A549 (cell line): ENCODE results near the gene KDR. TPM values are rescaled to one million over a fixed set of nuclear protein-coding genes. Genes with fewer than 3 reads are reported as not detected.

ENCODE experiments used
- ATAC-seq, 2 experiments: fragments of 200-7000 bp in 1 of 2; fragments of >200 bp in 1 of 2; cut with Nextera tagmentation in 1 of 2; cut with Tn5 transposase in 1 of 2; 3 replicates each; pipeline versions ENCODE4 v1.8.0 to v1.9.1; 2018 to 2020; ENCODE audit warnings: mild to moderate bottlenecking in 1 of 2, moderate library complexity in 1 of 2
- CTCF ChIA-PET: fragments of 300-600 bp; sonication (Branson Sonifier 250); formaldehyde crosslinking; extraction: SDS; loops from one replicate; lab custom pipeline; 2021; ENCODE audit warnings: antibody characterized with exemption, inconsistent platforms; lab: Yijun Ruan, JAX
- POLR2A ChIA-PET: fragments of 350-600 bp; formaldehyde crosslinking; extraction: SDS; loops from one replicate; lab custom pipeline; 2021; ENCODE audit warnings: antibody characterized with exemption, inconsistent platforms; lab: Yijun Ruan, JAX
- DNase-seq, 2 experiments: peaks; one replicate each; pipeline versions ENCODE4 v3.0.0 to v3.0.0-alpha.2; 2011 to 2016; ENCODE audit warnings: low read depth in 1 of 2, low spot score in 1 of 2
- FAIRE-seq: peaks from 2 replicates; lab custom pipeline; 2011; peaks lifted over from hg19 to GRCh38; lab: Jason Lieb, UNC
- H3K27ac ChIP-seq, 2 experiments: fragments of >200 bp; sonication (Bioruptor Twin); formaldehyde crosslinking; 3 replicates each; pipeline ENCODE4 v1.5.1; 2016 to 2017
- H3K4me1 ChIP-seq: fragments of >200 bp; sonication (Bioruptor Twin); formaldehyde crosslinking; 3 replicates; pipeline ENCODE4 v1.6.1; 2016
- H3K4me2 ChIP-seq: fragments of >200 bp; sonication (Bioruptor Twin); formaldehyde crosslinking; 3 replicates; pipeline ENCODE4 v1.6.1; 2016
- H3K4me3 ChIP-seq: fragments of >200 bp; sonication (Bioruptor Twin); formaldehyde crosslinking; 3 replicates; pipeline ENCODE4 v1.5.1; 2016
- H3K9me3 ChIP-seq: fragments of >200 bp; sonication (Bioruptor Twin); formaldehyde crosslinking; 3 replicates; pipeline ENCODE4 v1.6.1; 2016
- CBX2 ChIP-seq: fragments of 200-600 bp; sonication (generic); IDR thresholded peaks from 2 replicates; pipeline ENCODE4 v1.6.1; 2016; ENCODE audit warnings: low read depth, mild to moderate bottlenecking, borderline replicate concordance
- CTCF ChIP-seq: fragments of >200 bp; sonication (Bioruptor Twin); formaldehyde crosslinking; IDR thresholded peaks from 3 replicates; pipeline ENCODE4 v1.5.1; 2016
- EHMT2 ChIP-seq: fragments of 200-600 bp; sonication (generic); IDR thresholded peaks from 2 replicates; pipeline ENCODE4 v1.6.1; 2016; ENCODE audit warnings: antibody characterized with exemption, low read depth, mild to moderate bottlenecking, moderate library complexity
- EP300 ChIP-seq, 2 experiments: fragments of >200 bp; sonication (Bioruptor Twin); formaldehyde crosslinking; IDR thresholded peaks; 2 replicates in 1 of 2; 3 replicates in 1 of 2; pipeline ENCODE4 v1.6.1; 2016 to 2017
- ESRRA ChIP-seq: fragments of 150-350 bp; IDR thresholded peaks from 2 replicates; pipeline ENCODE4 v1.6.1; 2014; ENCODE audit warnings: mild to moderate bottlenecking, low read length, borderline replicate concordance
- GATA3 ChIP-seq: IDR thresholded peaks from 2 replicates; pipeline ENCODE4 v1.6.1; 2012; ENCODE audit warnings: borderline replicate concordance
- HDAC2 ChIP-seq: fragments of 200-600 bp; sonication (generic); IDR thresholded peaks from 2 replicates; pipeline ENCODE4 v1.6.1; 2016
- HOXB13 ChIP-seq: fragments of 250-450 bp; sonication (Bioruptor Pico); IDR thresholded peaks from 2 replicates; pipeline ENCODE4 v1.5.0; 2020; ENCODE audit warnings: low read depth, mild to moderate bottlenecking, moderate library complexity
- HOXB5 ChIP-seq: fragments of 250-450 bp; sonication (Bioruptor Pico); IDR thresholded peaks from 2 replicates; pipeline ENCODE4 v1.5.0; 2020; ENCODE audit warnings: mild to moderate bottlenecking, moderate library complexity
- JUNB ChIP-seq: fragments of >200 bp; sonication (Bioruptor Twin); formaldehyde crosslinking; IDR thresholded peaks from 2 replicates; pipeline ENCODE4 v1.6.1; 2016
- KDM5A ChIP-seq: fragments of 200-600 bp; sonication (generic); IDR thresholded peaks from 2 replicates; pipeline ENCODE4 v1.6.1; 2016; ENCODE audit warnings: antibody characterized with exemption, mild to moderate bottlenecking
- MAX ChIP-seq: IDR thresholded peaks from 2 replicates; pipeline ENCODE4 v1.6.1; 2012
- MYC ChIP-seq: IDR thresholded peaks from 2 replicates; pipeline ENCODE4 v1.6.1; 2012; ENCODE audit warnings: mild to moderate bottlenecking, inconsistent platforms, low read length, improper control_type of control experiment, borderline replicate concordance
- NR3C1 ChIP-seq: fragments of >200 bp; sonication (Bioruptor Twin); formaldehyde crosslinking; IDR thresholded peaks from 3 replicates; pipeline ENCODE4 v1.6.1; 2017
- PBX3 ChIP-seq: IDR thresholded peaks from 2 replicates; pipeline ENCODE4 v1.6.1; 2012
- POLR2AphosphoS2 ChIP-seq: conservative IDR thresholded peaks from 2 replicates; pipeline ENCODE4 v1.6.1; 2012; ENCODE audit warnings: low read length, improper control_type of control experiment, inconsistent platforms
- RCOR1 ChIP-seq: fragments of 150-350 bp; IDR thresholded peaks from 2 replicates; pipeline ENCODE4 v1.6.1; 2014; ENCODE audit warnings: antibody characterized with exemption, low read length, low read depth
- RFX5 ChIP-seq: fragments of 450-650 bp; IDR thresholded peaks from 2 replicates; pipeline ENCODE4 v1.7.1; 2014; ENCODE audit warnings: antibody characterized with exemption, mild to moderate bottlenecking, moderate library complexity
- TFCP2L1 ChIP-seq: fragments of 250-450 bp; sonication (Bioruptor Pico); IDR thresholded peaks from 2 replicates; pipeline ENCODE4 v1.5.0; 2021; ENCODE audit warnings: mild to moderate bottlenecking
- USF2 ChIP-seq: fragments of 450-650 bp; IDR thresholded peaks from 2 replicates; pipeline ENCODE4 v1.6.1; 2014; ENCODE audit warnings: antibody characterized with exemption
- ZNF302 ChIP-seq: fragments of 250-450 bp; sonication (Bioruptor Pico); IDR thresholded peaks from 2 replicates; pipeline ENCODE4 v1.9.0; 2021; ENCODE audit warnings: inconsistent platforms, mild to moderate bottlenecking, moderate library complexity
- ZSCAN20 ChIP-seq: fragments of 250-450 bp; sonication (Bioruptor Pico); IDR thresholded peaks from 2 replicates; pipeline ENCODE4 v1.8.0; 2022; ENCODE audit warnings: mild to moderate bottlenecking, moderate library complexity
- WGBS: methylation state at CpG from one replicate; pipeline ENCODE4 v1.1.6; 2017; ENCODE audit errors: missing lambda C conversion rate; 5-methylcytosine and 5-hydroxymethylcytosine counted together
- polyA plus RNA-seq, 4 experiments: library from polyadenylated mRNA; depleted of rRNA in 3 of 4; stranded (reverse); fragments of >200 nt; fragmentation: RNase III in 1 of 4; extraction: RNeasy Plus Mini Kit Qiagen cat#74134 plus additional on column Dnase treatment in 1 of 4; gene quantifications; 2 replicates in 3 of 4; 3 replicates in 1 of 4; pipeline ENCODE4 v1.2.3, GENCODE V29; 2011 to 2017

Gene KDR
- polyA plus RNA-seq, 2 of the 4 experiments (the other 2 are of a cell fraction): not detected

- H3K4me3 ChIP-seq: no peak overlapping the region
- TF ChIP-seq HDAC2 (no peak), EHMT2 (no peak), ZNF302 (no peak), PBX3 (no peak), USF2 (no peak), POLR2AphosphoS2 (no peak), CTCF (no peak), RCOR1 (no peak), MAX (no peak), HOXB13 (no peak), NR3C1 (no peak)
- TF ChIP-seq, all 56 proteins: peak for 0
- POLR2A ChIA-PET: no interaction called here
- ATAC-seq: no peak
- FAIRE-seq: no peak
- CTCF ChIA-PET: no interaction called here
- WGBS: 73% methylated on average over 1 of the region's 1 CpG
- Histone ChIP-seq H3K9me3 (no peaks in the 10 kb centered on the region), H3K4me1 (no peaks in the 10 kb centered on the region), H3K27ac (no peak overlapping the region), H3K4me2 (no peak overlapping the region)
- no peak for DNase-seq
Observed at GRCh38 chr4:55117511-55117910, 7.9 kb downstream of the KDR start.

GRCh38 chr4:55116450-55116849 lies 8.9 kb downstream of the KDR start:
- FAIRE-seq: no peak
- Histone ChIP-seq H3K27ac (no peak overlapping the region), H3K4me1 (no peaks in the 10 kb centered on the region), H3K4me2 (no peak overlapping the region), H3K4me3 (no peak overlapping the region), H3K9me3 (no peaks in the 10 kb centered on the region)
- POLR2A ChIA-PET: no interaction called here
- DNase-seq: no peak
- CTCF ChIA-PET: no interaction called here
- 0% methylated on average over 1 of the region's 1 CpG for WGBS
- no peak for ATAC-seq
- TF ChIP-seq TFCP2L1 (no peak), ZSCAN20 (CRISPR knock-in tag) (no peak), HOXB5 (CRISPR knock-in tag) (no peak), MYC (no peak), KDM5A (no peak), NR3C1 (no peak), ZNF302 (no peak), PBX3 (no peak), ESRRA (no peak), RFX5 (no peak), JUNB (no peak)

GRCh38 chr4:55111601-55112000 lies 13.8 kb downstream of the KDR start:
- 0% methylated on average over 1 of the region's 1 CpG for WGBS
- CTCF ChIA-PET: no interaction called here
- Histone ChIP-seq H3K9me3 (no peaks in the 10 kb centered on the region), H3K4me1 (no peaks in the 10 kb centered on the region), H3K27ac (no peak overlapping the region), H3K4me2 (no peak overlapping the region), H3K4me3 (no peak overlapping the region)
- DNase-seq: no peak
- no peak for TF ChIP-seq EP300 (IDR thresholded peaks at IDR 0.05)
- TF ChIP-seq EHMT2: no peak
- TF ChIP-seq HOXB5 (CRISPR knock-in tag): no peak
- no peak for TF ChIP-seq CBX2
- no peak for TF ChIP-seq GATA3
- FAIRE-seq: no peak
- POLR2A ChIA-PET: no interaction called here
- ATAC-seq: no peak
